Activated CD8-positive, alpha-beta memory T cell treated with anti-CD3 and anti-CD28 coated beads, Interleukin-2, amount 50 U/mL, for 4 hours (primary cell): ENCODE data around the gene CALHM3.
"Not testable (repeated sequence)": the region's sequence is repeated elsewhere in the genome, so short reads cannot be mapped to it uniquely, and the experiment has no call there.

Experiments used
- DNase-seq: peaks from one replicate; pipeline ENCODE4 v3.0.0-alpha.2; 2020

The CALHM3 gene, protein sequence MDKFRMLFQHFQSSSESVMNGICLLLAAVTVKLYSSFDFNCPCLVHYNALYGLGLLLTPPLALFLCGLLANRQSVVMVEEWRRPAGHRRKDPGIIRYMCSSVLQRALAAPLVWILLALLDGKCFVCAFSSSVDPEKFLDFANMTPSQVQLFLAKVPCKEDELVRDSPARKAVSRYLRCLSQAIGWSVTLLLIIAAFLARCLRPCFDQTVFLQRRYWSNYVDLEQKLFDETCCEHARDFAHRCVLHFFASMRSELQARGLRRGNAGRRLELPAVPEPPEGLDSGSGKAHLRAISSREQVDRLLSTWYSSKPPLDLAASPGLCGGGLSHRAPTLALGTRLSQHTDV

DNA sequence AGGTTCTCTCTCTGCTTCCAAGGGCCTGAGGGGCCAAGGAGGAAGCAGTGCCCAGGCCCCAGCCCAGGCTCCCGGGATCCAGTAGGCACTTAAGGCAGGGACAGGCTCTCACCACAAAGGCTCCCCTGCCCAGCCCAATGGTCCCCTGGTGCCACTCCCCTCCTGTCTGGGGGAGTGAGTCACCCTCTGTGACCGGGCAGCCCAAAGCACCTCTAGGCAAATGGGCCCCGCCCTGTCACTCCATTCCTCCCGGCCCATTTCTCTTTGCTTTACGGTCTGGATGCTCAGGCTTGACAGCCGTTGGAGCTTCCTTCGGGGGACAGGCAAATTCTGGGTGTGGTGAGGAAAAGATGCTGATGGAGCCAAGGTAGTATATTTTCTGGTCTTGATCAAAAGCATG, at the start of gene CALHM3:
TSS of gene CALHM3 (minus strand) at position 106 of the 400 bp plus-strand sequence. CDS start 208 bp downstream, outside the sequence.
- no peak for DNase-seq

DNA sequence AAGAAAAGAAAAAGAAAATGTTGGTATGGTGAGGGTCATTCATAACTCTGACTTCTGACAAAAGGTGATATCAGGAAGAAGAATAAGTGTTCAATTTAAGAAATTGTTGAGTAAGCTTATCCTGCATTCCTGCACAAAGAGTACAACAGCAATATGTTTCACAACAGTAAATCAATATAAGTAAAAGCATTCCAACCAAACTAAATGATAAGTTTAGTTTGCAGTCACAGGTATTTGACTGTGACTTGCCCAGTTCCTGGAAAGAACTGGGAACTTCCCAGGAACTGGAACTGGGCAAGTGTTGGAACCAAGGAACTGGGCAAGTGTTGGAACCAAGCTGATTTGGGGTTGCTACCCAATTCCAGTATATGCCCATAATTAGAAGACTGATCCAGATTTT, 49.5 kb upstream of the CALHM3 start:
- no peak for DNase-seq

DNA sequence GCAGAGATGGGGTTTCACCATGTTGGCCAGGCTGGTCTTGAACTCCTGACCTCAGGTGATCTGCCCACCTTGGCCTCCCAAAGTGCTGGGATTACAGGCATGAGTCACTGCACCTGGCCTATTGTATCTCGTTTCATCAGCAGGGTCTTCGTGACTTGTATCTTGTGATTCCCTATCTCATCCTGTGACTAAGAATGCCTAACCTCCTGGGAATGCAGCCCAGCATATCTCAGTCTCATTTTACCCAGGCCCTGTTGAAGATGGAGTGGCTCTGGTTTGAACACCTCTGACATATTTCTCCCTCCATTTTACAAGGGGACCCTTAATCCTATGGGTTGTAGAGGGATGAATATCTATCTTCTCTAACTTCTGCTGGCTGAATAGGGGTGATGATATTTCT, 48.4 kb upstream of the CALHM3 start:
- not testable (repeated sequence) for DNase-seq

DNA sequence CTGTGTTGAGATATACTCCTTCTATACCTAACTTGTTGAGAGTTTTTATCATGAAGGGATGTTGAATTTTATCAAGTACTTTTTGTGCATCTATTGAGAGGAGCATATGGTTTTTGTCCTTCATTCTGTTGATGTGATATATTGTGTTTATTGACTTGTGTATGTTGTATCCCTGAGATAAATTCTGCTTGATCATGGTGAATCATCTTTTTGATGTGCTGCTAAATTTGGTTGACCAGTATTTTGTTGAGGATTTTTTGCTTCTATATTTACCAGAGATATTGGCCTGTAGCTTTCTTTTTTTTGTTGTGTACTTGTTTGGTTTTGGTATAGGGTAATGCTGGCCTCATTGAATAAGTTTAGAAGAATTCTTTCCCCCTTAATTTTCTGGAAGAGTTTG, 46.9 kb upstream of the CALHM3 start:
- no peak for DNase-seq

DNA sequence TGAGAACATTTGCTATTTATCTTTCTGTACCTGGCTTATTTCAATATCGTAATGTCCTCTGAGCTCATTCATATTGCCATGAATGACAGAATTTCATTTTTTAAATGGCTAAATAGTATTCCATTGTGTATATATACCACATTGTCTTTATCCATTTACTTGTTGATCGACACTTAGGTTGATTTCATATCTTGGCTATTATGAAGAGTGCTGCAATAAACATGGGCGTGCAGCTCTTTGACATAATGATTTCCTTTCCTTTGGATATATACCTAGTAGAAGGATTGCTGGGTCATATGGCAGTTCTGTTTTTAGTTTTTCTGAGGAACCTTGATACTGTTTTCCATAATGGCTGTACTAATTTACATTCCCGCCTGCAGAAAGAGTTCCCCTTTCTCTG, 44.6 kb upstream of the CALHM3 start:
- no peak for DNase-seq

DNA sequence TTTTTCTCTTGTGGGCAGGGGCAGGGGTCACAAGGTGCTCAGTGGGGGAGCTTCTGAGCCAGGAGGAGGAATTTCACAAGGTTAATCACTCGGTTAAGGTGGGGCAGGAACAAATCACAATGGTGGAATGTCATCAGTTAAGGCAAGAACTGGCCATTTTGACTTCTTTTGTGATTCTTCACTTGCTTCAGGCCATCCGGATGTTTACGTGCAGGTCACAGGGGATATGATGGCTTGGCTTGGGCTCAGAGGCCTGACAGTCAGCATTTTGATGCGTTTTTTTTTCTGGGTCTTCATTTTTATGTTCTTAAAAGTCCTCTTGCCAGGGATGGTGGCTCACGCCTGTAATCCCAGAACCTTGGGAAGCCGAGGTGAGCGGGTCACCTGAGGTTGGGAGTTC, 43.0 kb upstream of the CALHM3 start:
- DNase-seq, result not testable (repeated sequence)

DNA sequence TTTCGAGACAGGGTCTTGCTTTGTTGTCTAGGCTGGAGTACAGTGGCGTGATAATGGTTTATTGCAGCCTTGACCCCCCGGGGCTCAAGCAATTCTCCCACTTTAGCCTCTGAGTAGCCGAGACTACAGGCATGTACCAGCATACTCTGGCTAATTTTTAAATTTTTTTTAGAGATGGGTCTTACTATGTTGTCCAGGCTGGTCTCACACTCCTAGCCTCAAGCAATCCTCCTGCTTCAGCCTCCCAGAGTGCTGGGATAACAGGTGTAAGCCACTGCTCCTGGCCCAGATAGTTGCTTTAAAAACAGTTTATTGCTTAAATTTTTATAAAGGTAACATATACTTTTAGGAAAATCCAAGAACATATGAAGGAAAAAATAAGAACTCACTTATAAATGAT, 40.8 kb upstream of the CALHM3 start:
- DNase-seq, result no peak

DNA sequence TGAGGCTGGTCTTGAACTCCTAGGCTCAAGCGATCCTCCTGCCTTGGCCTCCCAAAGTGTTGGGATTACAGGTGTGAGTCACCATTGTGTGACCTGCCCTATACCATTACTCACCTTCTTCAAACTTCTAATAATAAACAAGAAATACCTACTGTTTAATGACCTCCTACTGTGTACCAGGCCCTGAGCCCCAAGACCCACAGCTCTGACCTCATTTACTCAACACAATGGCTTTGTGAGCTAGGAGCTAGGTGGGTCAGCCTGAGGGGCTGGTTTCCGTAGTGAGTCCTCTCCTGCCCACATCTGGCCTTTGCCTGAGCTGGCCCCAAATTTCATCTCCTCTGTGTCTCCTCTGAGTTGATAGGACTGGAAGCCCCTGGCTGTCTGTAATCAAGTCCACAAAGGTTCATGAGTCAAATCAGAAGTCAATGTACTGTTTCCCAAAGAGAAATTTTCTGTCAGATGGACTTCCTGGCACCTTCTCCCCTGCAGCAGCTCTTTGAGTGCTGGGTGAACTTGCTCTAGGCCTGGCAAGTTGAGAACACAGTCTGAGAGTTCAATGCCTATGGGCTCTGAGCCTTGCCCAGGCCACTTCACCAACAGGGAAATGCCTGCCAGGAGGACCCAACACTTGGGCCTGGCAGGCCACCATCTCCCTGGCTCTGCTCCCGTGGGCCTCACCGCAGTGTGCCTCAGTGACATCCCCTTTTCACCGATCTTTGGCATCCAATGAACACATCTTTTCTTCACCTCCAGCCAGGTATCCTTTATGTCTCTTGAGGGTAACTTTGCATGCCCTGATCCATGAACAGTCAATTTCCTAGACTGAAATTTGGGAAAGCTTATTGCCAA, 38.4 kb upstream of the CALHM3 start:
- no peak for DNase-seq

DNA sequence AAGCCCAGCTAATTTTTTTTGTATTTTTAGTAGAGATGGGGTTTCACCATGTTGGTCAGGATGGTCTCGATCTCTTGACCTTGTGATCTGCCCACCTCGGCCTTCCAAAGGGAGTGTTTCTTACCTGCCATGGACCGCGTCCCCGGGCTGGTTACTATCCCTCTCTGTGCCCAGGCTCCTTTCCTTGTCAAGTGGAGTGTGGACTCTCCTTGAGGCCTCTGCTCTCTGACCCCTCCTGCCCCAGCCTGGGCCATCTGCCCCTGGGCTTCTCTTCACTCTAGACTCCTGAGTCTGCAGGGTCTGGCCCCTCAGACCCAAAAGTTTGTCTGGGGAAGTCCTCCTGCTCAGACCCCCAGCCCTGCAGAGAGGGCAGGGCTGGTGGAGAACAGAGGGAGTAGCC, 35.2 kb upstream of the CALHM3 start:
- no peak for DNase-seq

DNA sequence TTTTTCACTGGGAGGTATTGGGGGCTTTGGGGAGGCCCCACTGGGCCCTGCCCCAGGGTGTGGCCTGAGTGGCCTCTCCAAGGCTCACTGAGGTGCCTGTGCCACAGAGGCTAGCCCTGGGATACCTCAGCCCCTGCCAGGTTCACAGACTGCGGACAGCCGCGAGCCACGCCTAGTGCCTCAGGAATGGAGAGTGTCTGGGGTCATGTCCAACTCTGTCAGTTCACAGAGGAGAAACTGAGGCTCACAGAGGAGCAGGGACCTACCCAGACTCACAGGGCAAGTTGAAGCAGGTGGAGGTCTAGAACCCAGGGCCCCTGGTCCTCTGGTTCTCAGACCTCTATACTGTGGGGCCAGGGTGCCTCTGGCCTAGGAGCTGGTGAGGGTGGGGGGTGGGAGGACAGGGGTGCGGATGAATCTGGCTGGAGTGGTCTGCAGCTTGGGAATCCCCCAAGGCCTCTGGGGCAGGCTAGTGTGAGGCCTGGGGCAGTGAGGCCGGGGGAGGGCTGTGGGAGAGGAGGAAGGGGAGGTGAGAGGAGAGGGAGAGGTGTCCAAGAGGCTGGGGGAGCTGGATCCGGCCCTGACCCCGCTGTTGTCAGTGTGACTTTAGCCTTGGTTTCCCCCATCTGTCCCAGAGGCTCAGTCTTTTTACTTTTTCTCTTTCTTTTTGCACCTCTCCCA, 34.5 kb upstream of the CALHM3 start:
- DNase-seq, result no peak

DNA sequence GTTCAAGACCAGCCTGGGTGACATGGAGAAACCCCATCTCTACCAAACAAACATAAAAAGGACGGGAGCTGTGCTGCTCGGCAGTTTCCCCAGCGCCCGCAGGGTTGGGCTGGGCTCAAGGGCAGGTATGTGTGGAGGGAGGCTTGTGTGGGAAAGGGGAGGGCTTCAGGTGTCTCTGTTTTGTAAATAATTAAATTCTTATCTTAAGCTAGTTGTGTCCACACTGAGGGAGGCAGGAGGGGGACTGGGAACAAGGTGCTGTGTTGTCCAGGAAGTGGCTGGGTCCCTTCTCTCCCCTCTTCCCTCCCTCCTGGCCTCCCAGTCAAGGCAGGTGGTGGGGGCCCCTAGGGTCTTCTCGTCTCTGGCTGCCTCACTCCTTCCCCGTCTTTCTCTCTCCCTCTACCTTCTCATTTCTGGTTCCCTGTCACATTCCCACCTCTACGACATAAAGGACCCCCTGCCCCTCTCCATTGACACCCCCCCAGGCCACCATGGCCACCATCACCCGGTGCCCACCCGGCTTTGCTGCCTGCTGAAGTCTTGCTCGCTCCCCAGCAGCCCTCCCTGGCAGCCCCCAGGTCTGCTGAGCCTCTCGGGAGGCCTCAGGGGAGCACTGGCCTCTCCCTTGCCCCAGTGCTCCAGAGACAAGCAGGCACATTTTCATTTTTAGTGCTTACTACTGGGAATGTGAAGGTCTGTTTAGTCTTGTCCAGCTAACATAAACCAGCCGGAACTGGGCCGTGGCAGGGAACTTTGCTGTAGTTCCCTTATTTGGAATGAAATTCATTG, 33.7 kb upstream of the CALHM3 start:
- DNase-seq, result no peak

DNA sequence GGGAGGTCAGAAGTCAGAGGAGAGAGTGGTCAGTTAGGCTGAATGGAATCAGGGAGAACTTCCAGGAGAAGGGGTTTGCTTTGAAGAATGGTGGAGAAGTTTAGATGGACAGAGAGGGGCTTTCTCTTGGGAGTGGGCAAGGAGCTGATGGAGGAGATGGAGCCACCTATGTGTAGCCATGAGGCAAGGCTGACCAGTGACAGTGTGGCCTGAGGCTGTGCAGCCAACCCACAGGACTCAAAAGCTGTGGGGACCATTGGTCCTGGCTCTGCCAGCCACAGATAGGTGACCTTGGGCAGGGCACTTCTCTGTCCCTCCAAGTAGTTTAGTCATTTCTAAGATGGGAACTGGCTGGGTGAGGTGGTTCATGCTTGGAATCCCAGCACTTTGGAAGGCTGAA, 33.1 kb upstream of the CALHM3 start:
- no peak for DNase-seq

DNA sequence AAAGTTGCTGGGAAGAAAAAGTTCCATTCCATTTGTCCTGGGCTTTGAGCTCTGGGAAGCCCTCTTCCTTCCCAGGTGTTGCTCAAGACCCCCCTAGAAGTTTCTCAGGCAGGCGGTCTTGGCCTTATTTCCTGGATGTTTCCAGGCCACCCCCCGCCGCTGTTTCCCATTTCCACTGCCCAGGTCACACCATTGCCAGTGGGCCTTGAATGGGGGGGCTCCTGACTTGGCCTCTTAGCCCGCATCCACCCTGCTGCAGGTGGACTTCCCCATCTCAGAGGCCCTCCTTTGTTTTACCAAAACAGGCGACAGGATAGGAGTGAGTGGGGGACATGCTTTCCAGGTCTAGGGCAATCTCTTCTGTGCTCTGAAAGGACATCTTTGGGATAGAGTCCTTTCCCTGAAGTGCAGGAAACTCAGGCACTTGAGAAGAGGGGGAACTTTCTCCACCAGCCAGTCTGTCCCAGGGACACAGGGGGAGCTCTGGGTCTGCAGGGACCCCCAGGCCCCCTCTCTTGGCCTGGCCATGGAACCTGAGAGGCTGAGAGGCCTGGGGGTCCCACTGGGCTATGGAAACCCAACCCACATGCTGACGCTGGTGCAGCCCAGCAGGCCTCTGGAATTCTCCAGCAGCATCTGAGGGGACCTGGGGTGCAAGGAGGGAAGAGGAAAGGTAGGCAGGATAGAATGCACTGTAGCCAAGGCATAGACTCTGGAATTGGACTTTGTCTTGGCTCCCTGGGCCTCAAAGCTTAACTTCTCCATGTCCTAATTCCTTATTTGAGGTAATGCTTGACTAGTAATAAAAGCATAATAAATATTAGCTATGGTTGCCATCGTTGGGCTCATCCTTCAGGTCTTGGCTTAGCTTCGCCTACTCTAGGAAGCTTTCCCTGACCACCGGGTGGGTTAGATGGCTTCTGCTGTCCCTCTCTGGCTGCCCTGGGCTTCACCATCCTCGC, 32.0 kb upstream of the CALHM3 start:
- DNase-seq, result no peak

DNA sequence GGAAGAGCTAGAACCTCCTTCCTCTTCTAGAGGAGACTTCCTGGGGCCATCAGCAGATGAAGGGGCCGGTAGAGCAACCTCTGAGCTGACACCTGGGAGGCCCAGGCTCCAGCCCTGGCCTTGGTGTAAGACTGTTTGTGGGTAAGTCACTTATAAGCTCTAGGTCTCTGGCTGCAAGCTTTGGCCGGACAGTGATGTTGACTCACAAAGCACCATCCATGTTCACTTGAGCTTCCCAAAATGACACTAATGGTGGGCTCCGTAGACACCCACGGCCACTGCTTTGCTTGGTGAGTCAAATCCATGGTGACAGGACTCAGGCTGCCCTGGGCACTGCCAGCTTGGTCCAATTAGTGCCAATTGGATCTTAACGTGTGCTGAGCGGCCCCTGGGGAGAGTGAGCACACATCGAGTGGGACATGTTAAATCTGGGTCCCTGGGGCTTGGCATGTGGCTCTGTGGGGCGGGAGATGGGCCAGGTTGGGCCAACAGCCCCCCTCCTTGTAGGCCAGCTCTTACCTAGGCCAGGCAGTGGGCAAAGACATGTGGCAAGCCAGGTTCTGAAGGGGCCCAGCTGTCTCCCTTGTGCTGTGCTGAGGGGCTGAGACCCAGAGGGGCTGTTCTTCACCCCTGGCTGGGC, 31.1 kb upstream of the CALHM3 start:
- DNase-seq, result no peak

DNA sequence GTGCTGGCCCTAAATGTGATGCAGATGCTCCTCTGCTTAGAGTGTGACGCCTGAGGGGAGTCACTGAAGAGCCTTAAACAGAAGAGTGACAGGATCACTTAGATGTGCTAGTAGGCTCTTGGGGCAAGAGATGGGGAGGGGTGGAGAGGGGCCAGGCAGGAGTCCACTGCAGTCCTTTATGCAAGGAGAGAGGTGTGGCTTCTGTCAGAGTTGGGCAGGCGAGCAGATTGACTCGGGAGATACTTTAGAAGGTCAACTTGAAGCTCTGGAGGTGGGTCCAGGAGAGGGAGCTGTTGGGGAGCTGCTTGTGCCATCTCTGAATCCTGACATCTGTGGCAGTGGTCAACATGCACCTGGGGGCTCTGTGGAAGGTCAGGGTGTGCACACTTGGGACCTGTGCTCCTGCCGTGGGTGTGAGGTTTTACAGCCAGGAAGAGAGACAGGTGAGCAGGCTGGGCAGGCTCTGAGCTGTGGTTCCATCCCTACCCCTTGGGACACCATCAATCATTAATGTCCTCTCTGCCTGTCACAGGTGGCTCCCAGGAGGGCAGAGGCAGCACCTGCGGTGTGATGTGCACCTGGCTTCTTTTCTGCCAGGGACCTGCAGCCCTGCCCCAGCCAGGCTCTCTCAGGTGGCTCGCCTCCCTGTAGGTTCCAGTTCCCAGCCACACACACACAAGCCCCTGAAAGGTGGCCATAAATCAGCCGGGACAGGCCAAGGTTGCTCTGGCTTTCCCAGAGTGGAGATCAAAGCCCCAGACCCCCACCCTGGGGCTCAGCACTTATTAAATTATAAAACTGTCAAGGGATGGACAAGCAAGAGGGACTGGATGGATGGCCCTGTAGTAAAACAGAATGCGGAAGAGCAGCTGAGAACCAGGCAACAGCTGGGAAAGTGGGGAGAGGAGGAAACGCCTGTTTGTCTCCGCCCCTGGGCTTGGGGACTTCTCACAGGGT, 28.5 kb upstream of the CALHM3 start:
- no peak for DNase-seq

DNA sequence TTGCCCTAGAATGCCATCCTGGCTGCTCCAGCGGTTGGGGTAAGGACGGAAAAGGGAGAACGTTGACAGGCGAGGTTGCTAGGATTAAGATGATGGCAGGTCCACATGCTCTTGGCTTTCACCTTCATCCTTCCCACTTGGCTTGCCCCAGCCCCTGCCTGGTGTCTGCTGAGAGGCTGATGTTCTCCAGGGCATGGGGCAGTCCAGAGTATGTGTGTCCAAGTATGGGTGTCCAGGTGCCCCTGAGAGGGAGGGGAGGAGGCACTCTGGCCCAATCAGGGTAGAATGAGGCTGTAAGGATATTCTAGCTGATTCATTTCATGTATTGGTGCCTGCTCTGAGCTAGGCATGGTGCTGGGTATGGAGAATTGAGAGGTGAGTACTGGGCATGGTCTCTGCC, 27.0 kb upstream of the CALHM3 start:
- DNase-seq, result no peak

DNA sequence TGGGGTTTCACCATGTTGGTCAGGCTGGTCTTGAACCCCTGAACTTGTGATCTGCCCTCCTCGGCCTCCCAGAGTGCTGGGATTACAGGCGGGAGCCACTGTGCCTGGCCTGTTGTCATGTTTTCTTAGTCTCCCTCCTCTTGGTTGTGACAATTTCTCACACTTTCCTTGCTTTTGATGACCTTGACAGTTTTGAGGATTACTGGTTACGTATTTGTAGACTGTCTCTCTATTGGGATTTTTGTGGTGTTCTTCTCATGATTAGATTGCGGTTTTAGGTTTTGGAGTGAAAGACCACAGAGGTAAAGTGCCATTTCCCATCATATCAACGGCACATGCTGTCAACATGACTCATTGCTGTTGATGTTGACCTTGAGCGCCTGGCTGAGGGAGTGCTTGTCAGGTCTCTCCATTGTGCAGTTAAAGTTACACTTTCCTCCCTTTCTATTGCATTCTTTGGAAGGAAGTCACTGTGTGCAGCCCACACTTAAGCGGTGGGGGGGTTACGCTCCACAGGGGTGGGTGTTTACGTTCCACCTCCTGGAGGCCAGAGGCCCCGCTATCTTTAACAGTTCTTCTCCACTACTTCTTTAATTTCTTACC, 25.2 kb upstream of the CALHM3 start:
- peak; percentile 35 for DNase-seq

DNA sequence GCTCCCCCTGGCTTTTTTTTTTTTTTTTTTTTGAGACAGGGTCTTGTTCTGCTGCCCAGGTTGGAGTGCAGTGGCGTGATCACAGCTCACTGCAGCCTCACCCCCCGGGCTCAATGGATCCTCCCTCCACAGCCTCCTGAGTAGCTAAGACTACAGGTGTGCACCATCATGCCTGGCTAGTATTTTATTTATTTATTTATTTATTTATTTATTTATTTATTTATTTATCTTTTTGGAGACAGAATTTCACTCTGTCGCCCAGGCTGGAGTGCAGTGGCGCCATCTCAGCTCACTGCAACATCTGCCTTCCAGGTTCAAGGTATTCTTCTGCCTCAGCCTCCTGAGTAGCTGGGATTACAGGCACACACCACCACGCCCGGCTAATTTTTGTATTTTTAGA, 24.7 kb upstream of the CALHM3 start:
- DNase-seq, result not testable (repeated sequence)
